GM21526 (cell line): Measurements from ENCODE around the gene MRPS11.
"Not testable (repeated sequence)": the region's sequence is repeated elsewhere in the genome, so short reads cannot be mapped to it uniquely, and the experiment has no call there.

ENCODE experiments used
- ATAC-seq: cut with Tn5 transposase; IDR thresholded peaks from one replicate; pipeline ENCODE4 v1.9.1; 2021; ENCODE audit warnings: moderate library complexity; ENCODE audit not compliant: unreplicated experiment, low FRiP score

The MRPS11 gene

GRCh38 chr15:88454867-88455810 lies 12.4 kb upstream of the MRPS11 start:
- peak; percentile 79 for ATAC-seq

- no peak for ATAC-seq
Observed at GRCh38 chr15:88456733-88457132, 10.8 kb upstream of the MRPS11 start.

GRCh38 chr15:88463870-88464532 lies 3.5 kb upstream of the MRPS11 start:
- ATAC-seq = no peak

DNA sequence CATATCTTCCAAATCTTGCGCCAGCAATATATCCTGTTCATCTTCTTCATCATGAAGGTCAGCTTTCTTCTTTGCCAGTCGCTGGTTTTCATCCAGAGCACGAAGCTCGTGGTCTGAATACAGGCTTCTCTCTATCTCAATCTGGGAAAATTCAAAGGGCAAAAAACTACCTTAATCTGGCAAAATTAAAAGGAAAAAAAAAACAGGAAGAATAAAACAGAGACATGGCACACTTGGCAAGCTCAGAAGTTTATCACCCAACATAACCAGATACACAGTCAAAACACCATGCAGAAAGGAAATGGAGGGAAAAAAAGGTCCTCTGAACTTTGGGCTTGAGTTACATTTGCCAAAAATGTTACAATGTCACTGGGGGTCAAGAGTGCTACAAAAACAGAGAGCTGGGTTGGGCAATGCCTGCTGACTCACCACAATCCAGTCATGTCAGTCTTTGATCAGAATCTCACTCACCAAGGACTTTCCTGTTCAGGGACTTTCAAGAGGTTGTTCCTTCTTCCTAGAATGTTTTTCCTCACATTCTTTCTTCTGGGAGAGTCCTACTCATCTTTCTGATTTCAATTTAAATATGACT lies 1.8 kb upstream of the MRPS11 start:
- no peak for ATAC-seq

DNA sequence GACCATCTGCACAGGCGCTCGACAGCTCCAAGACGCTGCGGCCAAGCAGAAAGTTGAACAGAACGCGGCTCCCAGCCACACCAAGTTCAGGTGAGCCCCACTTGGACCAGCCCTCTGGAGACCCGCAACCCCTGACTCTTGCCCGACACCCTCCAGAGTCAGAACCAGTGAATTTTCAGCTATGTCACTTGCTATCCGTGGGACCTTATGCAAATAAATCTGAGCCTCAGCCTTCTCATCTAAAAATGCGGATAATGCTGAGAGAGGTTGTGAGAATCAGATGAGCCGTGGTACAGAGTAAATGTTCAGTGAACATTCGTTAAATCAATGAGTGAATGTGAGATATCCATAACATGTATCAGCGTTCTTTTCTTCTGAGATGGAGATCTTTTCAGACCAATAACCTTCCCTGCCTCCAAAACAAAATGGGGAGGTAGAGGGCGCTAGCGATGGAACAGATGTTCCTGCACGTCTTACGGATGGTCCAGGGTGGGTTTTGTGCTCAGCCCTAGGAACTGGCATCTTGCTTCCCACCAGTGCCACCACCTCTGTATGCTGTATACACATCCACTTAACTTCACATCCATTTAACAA lies 524 bp downstream of the MRPS11 start:
- peak; percentile 16 for ATAC-seq

- ATAC-seq = not testable (repeated sequence)
Observed at GRCh38 chr15:88468721-88469120, 1.2 kb downstream of the MRPS11 start.

DNA sequence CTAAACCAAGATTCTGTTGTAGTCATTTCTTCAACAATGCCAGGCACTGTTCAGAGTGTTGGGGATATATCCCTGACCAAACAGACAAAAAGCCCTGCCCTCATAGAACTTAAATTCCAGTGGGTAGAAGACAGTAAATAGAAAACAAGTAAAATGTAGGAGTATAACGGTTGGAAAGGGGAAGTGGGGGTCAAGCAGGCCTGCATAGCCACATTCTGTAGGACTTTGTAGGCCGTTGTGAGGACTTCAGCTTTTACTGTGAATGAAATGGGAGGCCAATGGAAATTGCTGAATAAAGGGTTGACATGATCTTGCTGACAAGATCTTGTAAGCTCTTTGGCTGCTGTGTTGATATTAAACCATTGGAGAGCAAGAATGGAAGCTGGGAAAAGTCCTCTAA lies 1.8 kb downstream of the MRPS11 start:
- no peak for ATAC-seq

DNA sequence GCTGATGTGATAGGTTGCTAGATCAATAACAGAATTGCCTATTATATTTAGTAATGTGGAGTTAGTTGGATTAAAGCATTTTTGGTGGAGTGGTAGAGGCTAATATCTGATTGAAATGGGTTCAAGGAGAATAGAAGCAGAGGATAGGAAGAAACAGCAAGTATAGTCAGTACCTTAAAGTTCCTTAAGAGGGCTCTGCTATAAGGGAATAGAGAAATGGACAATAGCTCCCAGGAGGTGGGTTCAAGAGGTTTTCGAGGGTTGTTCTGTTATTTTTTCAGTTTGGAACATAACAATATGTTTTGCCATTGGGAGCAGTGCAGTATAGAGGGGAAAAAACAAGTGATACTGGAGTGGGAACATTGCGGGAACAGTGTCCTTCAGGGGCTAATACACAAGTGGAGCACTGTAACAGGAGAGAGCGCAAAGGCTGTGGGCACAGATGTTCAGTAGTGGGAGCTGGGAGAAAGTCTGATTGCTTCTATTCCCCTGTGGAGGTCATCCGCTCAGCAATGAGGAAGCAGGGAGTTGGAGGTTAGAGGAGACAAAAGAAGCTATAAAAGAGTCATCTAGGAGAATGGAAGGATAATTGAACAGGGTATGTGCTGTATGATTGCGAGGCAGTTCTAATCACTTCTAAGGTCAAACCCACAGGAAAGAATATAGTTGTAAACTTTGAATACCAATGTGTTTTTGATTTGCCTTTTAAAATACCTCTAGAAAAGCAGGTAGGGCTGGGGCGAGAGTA lies 3.3 kb downstream of the MRPS11 start:
- ATAC-seq = no peak

DNA sequence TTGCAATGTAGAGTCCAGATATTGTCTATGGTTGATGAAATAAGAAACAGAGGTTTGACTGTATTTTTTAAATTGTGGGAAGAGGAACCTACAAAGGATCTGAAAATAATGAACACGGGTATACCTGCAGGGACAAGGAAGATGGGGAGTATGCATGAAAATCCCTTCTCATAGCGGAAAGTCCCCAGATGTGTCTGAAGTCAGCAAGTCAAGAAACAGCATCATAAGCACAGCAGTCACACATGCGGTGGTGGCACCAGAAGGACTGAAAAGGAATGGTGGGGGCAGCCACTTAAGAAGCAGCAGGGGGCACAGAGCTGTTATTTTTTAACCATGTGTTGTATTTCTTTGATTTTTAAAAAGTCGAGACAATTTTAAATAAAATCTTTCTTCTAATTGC lies 4.7 kb downstream of the MRPS11 start:
- no peak for ATAC-seq

GRCh38 chr15:88473661-88474293 lies 6.3 kb downstream of the MRPS11 start:
- not testable (repeated sequence) for ATAC-seq

DNA sequence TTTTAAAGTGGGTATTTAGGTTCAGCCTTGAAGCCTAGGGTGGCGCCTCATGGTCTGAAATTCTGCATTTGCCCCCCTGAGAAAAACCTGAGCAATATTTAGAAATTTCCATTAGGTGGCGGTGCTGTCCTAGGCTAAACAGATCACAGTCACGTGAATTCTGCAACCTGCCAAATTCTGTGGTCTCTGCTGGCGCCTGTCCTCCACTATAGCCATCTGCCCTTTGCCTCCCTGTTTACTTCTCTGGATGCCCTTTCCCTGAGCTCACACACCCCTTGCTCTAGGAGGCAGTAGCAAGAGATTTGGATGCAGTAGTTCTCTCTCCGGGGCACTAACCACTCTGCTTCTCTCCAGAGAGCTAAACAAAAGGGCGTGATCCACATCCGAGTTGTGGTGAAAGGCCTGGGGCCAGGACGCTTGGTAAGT lies 9.1 kb downstream of the MRPS11 start:
- ATAC-seq = peak; percentile 43

DNA sequence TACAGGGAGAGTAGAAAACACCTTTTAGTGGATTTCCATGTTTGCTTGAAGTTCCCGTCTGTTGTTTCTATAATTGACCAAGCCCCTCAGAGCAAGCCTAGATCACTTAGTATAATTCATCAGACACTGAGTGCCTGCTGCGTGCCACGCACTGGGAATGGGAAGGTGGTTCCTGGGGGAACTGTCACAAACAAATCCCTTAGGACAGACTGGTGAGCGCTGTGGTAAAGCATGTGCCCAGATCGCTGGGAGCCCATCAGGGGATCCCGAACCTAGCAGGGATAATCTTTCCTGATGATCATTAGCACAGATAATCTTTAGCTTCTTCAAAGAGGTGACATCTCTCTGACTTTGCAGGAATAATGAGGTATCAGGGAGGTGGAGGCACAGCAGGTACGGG lies 9.6 kb downstream of the MRPS11 start:
- ATAC-seq = no peak

DNA sequence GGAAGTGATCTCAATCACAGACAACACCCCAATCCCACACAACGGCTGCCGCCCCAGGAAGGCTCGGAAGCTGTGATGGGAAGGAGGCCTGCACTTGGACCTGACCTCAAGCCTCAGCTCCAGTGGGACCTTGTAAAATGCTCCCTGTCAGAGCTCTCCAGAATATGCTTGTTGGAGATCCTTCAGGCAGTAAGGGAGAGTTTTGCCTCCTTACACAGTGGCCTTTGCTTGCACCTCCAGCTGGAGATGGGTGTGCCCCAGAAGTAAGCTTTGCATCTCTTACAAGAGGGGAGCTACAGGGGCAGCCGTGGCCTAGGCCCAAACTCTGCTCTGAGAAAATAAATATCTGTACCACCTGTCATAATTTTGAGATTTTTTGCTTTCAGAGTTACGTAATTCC lies 10.4 kb downstream of the MRPS11 start:
- no peak for ATAC-seq

DNA sequence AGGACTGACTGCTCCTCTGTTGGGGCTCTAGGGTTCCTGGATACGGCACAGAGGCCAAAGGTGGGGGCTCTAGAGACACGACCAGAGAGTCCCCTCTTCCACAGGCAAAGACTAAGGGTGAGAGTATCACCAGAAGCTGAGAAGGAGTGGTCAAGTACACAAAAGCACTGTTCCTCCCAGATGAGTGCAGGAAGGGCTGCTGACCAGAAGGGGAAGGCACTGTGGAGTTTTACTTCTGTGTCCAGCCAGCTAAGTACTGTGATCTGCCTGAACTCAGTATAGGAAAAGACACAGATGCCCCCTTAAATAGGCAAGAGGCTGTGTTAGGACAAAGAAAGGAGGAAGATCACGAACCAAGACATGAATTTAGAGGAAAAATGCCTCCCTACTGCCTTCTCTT lies 11.7 kb downstream of the MRPS11 start:
- ATAC-seq = no peak

DNA sequence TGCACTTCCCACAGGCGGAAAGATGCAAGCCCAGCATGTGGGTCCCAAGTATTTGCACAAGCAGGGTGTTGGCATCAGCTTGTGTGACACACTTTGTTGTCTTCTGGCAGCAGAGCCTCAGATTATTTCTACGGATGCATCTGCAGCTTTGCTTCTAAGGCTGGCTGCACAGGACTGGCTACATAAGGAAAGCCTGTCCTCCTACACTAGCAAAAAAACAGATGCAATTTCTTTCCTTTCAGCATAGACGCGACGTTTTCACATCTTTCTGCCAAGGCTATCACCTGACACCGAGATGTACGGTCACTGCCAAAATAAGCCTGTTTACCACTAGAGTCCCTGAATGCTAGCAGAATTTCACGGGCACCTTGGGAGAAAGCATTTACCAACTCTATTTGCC lies 13.5 kb downstream of the MRPS11 start:
- no peak for ATAC-seq

GRCh38 chr15:88482263-88482662 lies 14.8 kb downstream of the MRPS11 start:
- no peak for ATAC-seq

- ATAC-seq = no peak
Observed at GRCh38 chr15:88484682-88485331, 17.3 kb downstream of the MRPS11 start.

- ATAC-seq = no peak
Observed at GRCh38 chr15:88487178-88487795, 19.8 kb downstream of the MRPS11 start.
